Stimulated activated CD4-positive, alpha-beta T cell treated with anti-CD3 and anti-CD28 coated beads, Interleukin-12 subunit alpha, Interleukin-12 subunit beta, amount 100 ng/mL, for 48 hours (primary cell): ENCODE measurements around the gene BEAN1.

Source experiments
- DNase-seq, 3 donors: peaks; one replicate each; pipeline ENCODE4 v3.0.0-alpha.2; 2020; ENCODE audit warnings: low read depth in 2 of 3, low spot score in 1 of 3

Gene BEAN1, protein sequence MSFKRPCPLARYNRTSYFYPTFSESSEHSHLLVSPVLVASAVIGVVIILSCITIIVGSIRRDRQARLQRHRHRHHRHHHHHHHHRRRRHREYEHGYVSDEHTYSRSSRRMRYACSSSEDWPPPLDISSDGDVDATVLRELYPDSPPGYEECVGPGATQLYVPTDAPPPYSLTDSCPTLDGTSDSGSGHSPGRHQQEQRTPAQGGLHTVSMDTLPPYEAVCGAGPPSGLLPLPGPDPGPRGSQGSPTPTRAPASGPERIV

GRCh38 chr16:66427036-66427860 is at the start of gene BEAN1:
TSS of gene BEAN1 (plus strand) at chr16:66427295. CDS start at chr16:66437677, 10,382 bp downstream.
- DNase-seq = no peak

DNA sequence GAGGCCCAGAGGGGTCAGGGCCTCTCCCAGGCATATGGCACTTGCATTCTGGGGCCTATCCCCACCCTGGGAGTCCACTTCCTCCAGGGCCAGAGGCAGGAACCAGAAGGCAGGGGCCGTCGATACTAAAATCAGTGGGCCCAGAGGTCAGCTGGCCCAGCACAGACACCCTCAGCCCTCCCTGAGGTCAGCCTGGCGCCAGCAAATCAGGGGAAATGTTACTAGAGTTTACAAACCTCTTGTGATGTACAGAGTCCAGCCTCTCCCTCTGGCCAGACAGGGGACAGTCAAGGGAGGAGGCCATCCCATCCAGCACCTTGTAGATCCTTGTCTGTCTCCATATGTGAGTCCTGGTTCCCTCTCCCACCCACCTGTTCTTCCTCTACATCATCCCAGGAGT is 49.8 kb upstream of the BEAN1 start:
- no peak for DNase-seq

- no peak for DNase-seq
These were observed 48.1 kb upstream of the BEAN1 start for GRCh38 chr16:66378741-66379570.

GRCh38 chr16:66379571-66379941 is 47.5 kb upstream of the BEAN1 start:
- DNase-seq = no peak

- no peak for DNase-seq
These were observed 46.7 kb upstream of the BEAN1 start for GRCh38 chr16:66380421-66380820.

DNA sequence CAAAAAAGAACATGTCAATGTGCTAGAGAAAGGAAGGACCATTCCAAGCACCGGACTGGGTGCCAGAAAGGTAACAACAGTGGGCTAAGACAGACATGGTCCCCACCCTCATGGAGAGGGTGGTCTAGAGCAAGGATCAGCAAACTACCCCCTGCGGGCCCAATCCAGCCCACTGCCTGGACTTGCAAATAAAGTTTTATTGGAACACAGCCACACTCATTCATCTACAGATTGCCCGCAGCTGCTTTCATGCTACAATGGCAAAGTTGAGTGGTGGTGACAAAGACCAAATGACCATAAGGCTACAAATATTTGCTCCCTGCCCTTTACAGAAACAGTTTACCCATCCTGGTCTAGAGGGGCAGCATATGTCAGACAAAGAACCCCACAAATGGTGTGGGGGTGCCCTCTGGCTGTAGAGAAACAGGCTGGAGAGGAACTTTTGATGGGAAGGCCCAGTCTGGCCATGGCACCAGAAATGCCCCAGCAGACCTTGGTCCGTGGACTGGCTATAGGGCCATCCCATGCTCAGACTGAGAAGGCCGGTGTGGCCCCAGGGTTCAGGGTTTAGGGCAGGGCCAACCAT is 45.4 kb upstream of the BEAN1 start:
- no peak for DNase-seq

DNA sequence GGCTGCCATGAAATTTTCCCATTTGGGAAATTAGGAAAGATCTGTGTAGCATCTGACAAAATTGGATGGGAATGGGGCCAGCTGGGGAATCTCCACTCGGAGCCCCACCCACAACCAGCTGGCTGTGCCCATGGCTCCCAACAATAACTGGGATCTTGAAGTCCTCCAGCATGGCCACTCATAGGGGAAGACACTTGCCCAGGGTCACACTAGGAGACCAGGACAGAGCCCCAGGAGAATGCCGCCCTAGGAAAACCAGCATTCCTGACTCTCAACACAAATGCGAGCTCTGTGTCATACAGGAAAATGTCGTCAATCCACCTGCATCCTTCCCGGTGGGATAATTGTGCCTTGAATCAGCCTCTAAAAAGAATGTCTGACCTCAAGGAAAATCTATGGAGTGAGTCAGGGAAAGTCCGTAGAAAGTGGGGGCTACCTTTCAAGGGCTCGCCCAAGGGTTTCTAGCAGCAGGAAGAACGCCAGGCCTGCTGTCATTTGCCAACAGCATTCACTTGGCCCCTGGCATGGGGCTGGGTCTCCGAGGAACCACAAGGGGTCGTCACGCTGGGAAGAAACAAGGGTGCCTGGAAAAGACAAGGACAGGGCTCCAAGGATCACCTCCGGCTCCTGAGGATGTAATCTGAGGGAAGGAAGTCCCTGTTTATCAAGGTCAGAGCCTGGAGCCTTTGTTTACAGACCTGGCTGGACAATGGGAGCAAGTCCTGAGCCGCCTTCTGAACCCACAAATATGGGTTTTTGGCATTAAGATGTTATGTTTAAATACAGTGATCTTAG is 44.7 kb upstream of the BEAN1 start:
- DNase-seq = no peak

DNA sequence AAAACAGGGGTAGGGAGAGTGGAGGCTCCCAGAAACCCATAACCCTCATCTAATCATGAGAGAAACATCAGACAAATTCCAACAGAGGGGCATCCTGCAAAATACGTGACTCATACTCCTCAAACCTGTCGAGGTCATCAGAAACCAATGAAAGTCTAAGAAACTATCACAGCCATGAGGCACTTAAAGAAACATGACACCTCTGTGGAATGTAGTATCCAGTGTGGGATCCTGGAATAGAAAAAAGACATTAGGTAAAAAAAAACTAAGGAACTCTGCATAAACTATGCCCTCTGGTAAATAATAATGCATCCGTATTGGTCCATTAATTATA is 44.2 kb upstream of the BEAN1 start:
- DNase-seq = no peak

- no peak for DNase-seq
These were observed 43.5 kb upstream of the BEAN1 start for GRCh38 chr16:66383551-66383950.

GRCh38 chr16:66385415-66385814 is 41.7 kb upstream of the BEAN1 start:
- DNase-seq = no peak

GRCh38 chr16:66386629-66387622 is 40.2 kb upstream of the BEAN1 start:
- DNase-seq = no peak

DNA sequence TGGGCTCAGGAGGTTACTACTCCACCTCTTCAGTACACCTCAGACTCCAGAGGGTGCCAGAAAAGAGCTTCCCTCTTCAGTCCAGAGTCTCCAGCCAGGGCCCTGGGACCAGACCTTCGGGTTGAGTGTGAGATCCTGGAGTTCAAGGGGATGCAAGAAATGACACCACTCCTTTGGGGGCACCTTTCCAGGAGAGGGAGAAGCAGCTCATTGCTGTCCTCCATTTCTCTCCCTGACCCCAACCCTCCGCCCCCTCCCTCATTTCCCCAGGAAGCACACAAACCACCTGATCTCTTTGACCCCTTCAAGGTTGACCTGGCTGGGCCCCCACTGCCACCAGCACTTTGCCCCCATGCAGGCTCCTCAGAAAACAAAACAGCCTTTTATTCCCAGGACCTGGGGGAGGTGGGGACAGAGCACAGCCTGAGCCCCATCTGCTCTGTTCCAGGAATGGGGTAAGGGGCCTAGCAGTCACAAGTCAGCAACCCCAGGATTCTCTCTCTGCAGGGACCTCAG is 39.2 kb upstream of the BEAN1 start:
- no peak for DNase-seq

DNA sequence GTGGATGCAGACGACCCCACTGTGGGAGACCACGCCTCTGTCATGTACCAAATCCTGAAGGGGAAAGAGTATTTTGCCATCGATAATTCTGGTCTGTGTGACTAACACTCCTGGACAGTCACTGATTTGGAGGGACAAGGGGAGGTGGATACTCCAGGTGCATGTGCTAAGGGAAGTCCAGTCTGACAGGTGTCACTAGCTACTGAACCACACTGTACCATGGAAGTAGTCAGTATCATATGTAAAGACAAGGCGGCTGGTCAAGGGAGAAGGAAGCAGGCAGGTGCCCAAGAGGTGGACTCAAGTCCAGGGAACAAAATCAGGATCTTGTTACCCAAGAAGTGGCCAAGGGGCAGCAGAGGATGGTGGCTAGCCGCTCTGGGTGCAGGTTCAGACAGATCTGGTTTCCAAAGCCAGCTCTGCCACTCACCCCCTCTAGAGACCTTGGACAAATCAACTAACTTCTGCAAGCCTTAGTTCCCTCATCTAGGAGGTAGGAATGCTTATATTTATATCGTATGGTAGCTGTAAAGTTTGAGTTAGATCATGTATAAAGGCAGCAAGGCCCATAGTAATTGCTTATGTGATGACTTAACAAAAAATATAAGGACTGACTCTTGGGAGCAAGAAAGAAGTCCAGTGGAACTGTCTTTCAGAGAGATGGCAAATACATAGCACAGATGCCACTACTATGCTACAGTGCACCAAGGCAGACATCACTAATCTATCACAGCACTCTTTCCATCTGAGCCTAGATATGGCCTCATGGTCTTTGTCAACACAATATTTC is 38.5 kb upstream of the BEAN1 start:
- no peak for DNase-seq

DNA sequence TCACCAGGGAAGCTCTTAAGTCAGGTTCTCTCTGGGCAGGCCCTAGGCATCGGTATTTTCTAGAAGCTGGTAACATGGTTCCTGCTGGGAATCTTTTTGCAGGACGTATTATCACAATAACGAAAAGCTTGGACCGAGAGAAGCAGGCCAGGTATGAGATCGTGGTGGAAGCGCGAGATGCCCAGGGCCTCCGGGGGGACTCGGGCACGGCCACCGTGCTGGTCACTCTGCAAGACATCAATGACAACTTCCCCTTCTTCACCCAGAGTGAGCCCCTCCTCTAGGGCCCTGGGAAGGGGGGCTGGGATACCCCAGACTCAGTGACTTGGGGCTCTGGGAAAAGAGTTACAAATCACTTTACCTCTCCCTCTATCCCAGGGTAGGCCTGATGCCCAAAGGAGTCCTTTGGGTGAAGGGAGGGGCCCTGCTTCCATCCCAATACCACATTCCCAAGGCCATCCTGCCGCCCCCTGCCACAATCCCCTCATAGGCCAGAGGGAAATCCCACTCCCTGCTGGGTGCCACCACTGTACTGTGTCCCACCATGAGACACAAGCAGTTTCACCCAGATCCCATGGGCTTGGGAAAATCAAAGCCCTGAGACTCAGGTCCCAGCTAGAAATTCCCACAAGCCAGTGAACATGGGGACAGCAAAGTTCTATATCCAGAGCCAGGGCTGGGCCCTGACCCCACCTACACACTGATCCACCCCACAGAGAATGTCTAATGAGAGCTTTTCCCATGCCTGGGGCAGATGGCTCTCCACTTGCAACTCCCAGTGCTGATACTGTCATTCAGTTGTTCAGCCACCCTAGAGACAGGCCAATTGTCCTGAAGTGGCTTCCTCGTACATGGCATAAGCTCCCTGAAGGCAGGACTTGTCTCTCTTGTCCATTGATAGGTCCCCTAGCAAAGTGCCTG is 37.6 kb upstream of the BEAN1 start:
- DNase-seq = no peak

GRCh38 chr16:66390346-66391108 is 36.6 kb upstream of the BEAN1 start:
- no peak for DNase-seq

- no peak for DNase-seq
These were observed 35.1 kb upstream of the BEAN1 start for GRCh38 chr16:66391726-66392670.
